Mesenteric fat pad (tissue), 1 donor: ENCODE data around the gene TGM5. TPM values are rescaled to one million over a fixed set of nuclear protein-coding genes. Genes with fewer than 3 reads are reported as not detected.

Experiments used
- DNase-seq: peaks from one replicate; pipeline ENCODE4 v3.0.0-alpha.2; 2020; ENCODE audit warnings: low spot score
- total RNA-seq: library from RNA; stranded (reverse); fragmentation: NEBNext Ultra II Directional; extraction: Animal tissue kit (Norgen Biotek cat#: 25700); gene quantifications from one replicate; pipeline ENCODE4 v1.2.1, GENCODE V29; 2021
- donor health status: DM: yes; HTN: yes; CAD: no.

TGM5 gene
- total RNA-seq, 1 donor from 2014 or later = 0.45 TPM

GRCh38 chr15:43219929-43220928 is 46.5 kb downstream of the TGM5 start:
- DNase-seq = peak; percentile 71

- peak; percentile 30 for DNase-seq
Observed at GRCh38 chr15:43218908-43219706, 47.6 kb downstream of the TGM5 start.

- DNase-seq = peak; percentile 51
Observed at GRCh38 chr15:43215961-43216360, 50.8 kb downstream of the TGM5 start.

GRCh38 chr15:43214592-43215295 is 52.0 kb downstream of the TGM5 start:
- peak; percentile 62 for DNase-seq

- DNase-seq = no peak
Observed at GRCh38 chr15:43214169-43214568, 52.6 kb downstream of the TGM5 start.

- DNase-seq = no peak
Observed at GRCh38 chr15:43213466-43213865, 53.3 kb downstream of the TGM5 start.

- no peak for DNase-seq
Observed at GRCh38 chr15:43212951-43213350, 53.8 kb downstream of the TGM5 start.

- DNase-seq = no peak
Observed at GRCh38 chr15:43212299-43212698, 54.4 kb downstream of the TGM5 start.

GRCh38 chr15:43211224-43211735 is 55.4 kb downstream of the TGM5 start:
- DNase-seq = no peak

GRCh38 chr15:43210807-43211206 is 55.9 kb downstream of the TGM5 start:
- no peak for DNase-seq

GRCh38 chr15:43210172-43210745 is 56.5 kb downstream of the TGM5 start:
- no peak for DNase-seq

- no peak for DNase-seq
Observed at GRCh38 chr15:43209059-43209824, 57.5 kb downstream of the TGM5 start.

- DNase-seq = no peak
Observed at GRCh38 chr15:43208052-43209002, 58.4 kb downstream of the TGM5 start.

- DNase-seq = no peak
Observed at GRCh38 chr15:43207024-43207423, 59.7 kb downstream of the TGM5 start.

- DNase-seq = no peak
Observed at GRCh38 chr15:43206054-43206453, 60.7 kb downstream of the TGM5 start.

- DNase-seq = no peak
Observed at GRCh38 chr15:43204016-43204901, 62.5 kb downstream of the TGM5 start.

GRCh38 chr15:43199945-43200488 is 66.7 kb downstream of the TGM5 start:
- DNase-seq = no peak

- DNase-seq = peak; percentile 39
Observed at GRCh38 chr15:43198992-43199391, 67.7 kb downstream of the TGM5 start.
